ENCODE measurements around the gene SORCS2. TPM values are rescaled to one million over a fixed set of nuclear protein-coding genes. Genes with fewer than 3 reads are reported as not detected.

SORCS2 gene
- total and polyA plus RNA-seq, 2 of the 8 experiments (the other 6 are each of a cell fraction or from before 2014, with no cell fraction given) = 0.36 to 1.8 TPM

- TF ChIP-seq, protein P1, sequence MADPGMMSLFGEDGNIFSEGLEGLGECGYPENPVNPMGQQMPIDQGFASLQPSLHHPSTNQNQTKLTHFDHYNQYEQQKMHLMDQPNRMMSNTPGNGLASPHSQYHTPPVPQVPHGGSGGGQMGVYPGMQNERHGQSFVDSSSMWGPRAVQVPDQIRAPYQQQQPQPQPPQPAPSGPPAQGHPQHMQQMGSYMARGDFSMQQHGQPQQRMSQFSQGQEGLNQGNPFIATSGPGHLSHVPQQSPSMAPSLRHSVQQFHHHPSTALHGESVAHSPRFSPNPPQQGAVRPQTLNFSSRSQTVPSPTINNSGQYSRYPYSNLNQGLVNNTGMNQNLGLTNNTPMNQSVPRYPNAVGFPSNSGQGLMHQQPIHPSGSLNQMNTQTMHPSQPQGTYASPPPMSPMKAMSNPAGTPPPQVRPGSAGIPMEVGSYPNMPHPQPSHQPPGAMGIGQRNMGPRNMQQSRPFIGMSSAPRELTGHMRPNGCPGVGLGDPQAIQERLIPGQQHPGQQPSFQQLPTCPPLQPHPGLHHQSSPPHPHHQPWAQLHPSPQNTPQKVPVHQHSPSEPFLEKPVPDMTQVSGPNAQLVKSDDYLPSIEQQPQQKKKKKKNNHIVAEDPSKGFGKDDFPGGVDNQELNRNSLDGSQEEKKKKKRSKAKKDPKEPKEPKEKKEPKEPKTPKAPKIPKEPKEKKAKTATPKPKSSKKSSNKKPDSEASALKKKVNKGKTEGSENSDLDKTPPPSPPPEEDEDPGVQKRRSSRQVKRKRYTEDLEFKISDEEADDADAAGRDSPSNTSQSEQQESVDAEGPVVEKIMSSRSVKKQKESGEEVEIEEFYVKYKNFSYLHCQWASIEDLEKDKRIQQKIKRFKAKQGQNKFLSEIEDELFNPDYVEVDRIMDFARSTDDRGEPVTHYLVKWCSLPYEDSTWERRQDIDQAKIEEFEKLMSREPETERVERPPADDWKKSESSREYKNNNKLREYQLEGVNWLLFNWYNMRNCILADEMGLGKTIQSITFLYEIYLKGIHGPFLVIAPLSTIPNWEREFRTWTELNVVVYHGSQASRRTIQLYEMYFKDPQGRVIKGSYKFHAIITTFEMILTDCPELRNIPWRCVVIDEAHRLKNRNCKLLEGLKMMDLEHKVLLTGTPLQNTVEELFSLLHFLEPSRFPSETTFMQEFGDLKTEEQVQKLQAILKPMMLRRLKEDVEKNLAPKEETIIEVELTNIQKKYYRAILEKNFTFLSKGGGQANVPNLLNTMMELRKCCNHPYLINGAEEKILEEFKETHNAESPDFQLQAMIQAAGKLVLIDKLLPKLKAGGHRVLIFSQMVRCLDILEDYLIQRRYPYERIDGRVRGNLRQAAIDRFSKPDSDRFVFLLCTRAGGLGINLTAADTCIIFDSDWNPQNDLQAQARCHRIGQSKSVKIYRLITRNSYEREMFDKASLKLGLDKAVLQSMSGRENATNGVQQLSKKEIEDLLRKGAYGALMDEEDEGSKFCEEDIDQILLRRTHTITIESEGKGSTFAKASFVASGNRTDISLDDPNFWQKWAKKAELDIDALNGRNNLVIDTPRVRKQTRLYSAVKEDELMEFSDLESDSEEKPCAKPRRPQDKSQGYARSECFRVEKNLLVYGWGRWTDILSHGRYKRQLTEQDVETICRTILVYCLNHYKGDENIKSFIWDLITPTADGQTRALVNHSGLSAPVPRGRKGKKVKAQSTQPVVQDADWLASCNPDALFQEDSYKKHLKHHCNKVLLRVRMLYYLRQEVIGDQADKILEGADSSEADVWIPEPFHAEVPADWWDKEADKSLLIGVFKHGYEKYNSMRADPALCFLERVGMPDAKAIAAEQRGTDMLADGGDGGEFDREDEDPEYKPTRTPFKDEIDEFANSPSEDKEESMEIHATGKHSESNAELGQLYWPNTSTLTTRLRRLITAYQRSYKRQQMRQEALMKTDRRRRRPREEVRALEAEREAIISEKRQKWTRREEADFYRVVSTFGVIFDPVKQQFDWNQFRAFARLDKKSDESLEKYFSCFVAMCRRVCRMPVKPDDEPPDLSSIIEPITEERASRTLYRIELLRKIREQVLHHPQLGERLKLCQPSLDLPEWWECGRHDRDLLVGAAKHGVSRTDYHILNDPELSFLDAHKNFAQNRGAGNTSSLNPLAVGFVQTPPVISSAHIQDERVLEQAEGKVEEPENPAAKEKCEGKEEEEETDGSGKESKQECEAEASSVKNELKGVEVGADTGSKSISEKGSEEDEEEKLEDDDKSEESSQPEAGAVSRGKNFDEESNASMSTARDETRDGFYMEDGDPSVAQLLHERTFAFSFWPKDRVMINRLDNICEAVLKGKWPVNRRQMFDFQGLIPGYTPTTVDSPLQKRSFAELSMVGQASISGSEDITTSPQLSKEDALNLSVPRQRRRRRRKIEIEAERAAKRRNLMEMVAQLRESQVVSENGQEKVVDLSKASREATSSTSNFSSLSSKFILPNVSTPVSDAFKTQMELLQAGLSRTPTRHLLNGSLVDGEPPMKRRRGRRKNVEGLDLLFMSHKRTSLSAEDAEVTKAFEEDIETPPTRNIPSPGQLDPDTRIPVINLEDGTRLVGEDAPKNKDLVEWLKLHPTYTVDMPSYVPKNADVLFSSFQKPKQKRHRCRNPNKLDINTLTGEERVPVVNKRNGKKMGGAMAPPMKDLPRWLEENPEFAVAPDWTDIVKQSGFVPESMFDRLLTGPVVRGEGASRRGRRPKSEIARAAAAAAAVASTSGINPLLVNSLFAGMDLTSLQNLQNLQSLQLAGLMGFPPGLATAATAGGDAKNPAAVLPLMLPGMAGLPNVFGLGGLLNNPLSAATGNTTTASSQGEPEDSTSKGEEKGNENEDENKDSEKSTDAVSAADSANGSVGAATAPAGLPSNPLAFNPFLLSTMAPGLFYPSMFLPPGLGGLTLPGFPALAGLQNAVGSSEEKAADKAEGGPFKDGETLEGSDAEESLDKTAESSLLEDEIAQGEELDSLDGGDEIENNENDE (IDR thresholded peaks at IDR 0.05; ENCODE audit: insufficient replicate concordance, low read length) = no peak
- TF ChIP-seq KDM5A (IDR thresholded peaks at IDR 0.05; ENCODE audit: low read length) = no peak
- no peak for TF ChIP-seq CHD2 (IDR thresholded peaks at IDR 0.05; ENCODE audit: low read length)
- no peak for TF ChIP-seq ATF2 (IDR thresholded peaks at IDR 0.05; ENCODE audit: low read length)
- no peak for TF ChIP-seq SUZ12 (IDR thresholded peaks at IDR 0.05; ENCODE audit: low read length)
- no peak for TF ChIP-seq CHD1 (IDR thresholded peaks at IDR 0.05; ENCODE audit: low read depth, low read length)
- no peak for TF ChIP-seq GABPA (IDR thresholded peaks at IDR 0.05; ENCODE audit: borderline replicate concordance, insufficient read depth, low read length)
- TF ChIP-seq SIN3A (conservative IDR thresholded peaks at IDR 0.05 in 1 of 2, IDR thresholded peaks at IDR 0.05 in 1 of 2; ENCODE audit: low read depth in 1 of 2, low read length in 2 of 2) = no peak
- TF ChIP-seq SP2 (IDR thresholded peaks at IDR 0.05; ENCODE audit: low read length) = no peak
- no peak for TF ChIP-seq EZH2 (IDR thresholded peaks at IDR 0.05; ENCODE audit: low read depth, low read length, severe bottlenecking)
Measured at GRCh38 chr4:7710126-7710525, 517.8 kb downstream of the SORCS2 start (continued).
